K562 (cell line): ENCODE data around the gene RFT1. TPM values are rescaled to one million over a fixed set of nuclear protein-coding genes. Genes with fewer than 3 reads are reported as not detected.

Source experiments
- ATAC-seq: fragments of 200-7000 bp; cut with Tn5 transposase; 3 replicates; pipeline ENCODE4 v1.9.1; 2020; ENCODE audit warnings: moderate library complexity
- BruUV-seq: library from RNA; stranded (reverse); fragments of 400-500 nt; replicated peaks from 2 replicates; lab custom pipeline; 2021; lab: Mats Ljungman, UMichigan
- CTCF ChIA-PET: fragments of 300-600 bp; formaldehyde crosslinking; extraction: SDS; loops from one replicate; lab custom pipeline; 2021; ENCODE audit warnings: low intra/inter-chr PET ratio; lab: Yijun Ruan, JAX
- POLR2A ChIA-PET: fragments of 300-600, 350-650 bp; sonication (Branson Sonifier 250); formaldehyde crosslinking; extraction: SDS; loops from one replicate; lab custom pipeline; 2021; ENCODE audit warnings: antibody characterized with exemption, inconsistent platforms; lab: Yijun Ruan, JAX
- DNase-seq, 4 experiments: peaks; one replicate each; pipeline versions ENCODE4 v3.0.0 to v3.0.0-alpha.2; 2011 to 2018; ENCODE audit warnings: low spot score in 3 of 4, mixed read lengths in 3 of 4; ENCODE audit errors: extremely low read depth in 1 of 4
- FAIRE-seq: peaks from 2 replicates; lab custom pipeline; 2011; peaks lifted over from hg19 to GRCh38; lab: Jason Lieb, UNC
- H2AFZ ChIP-seq: 2 replicates; pipeline ENCODE4 v1.6.0; 2011; ENCODE audit warnings: low read depth, low read length, control low read depth, inconsistent platforms
- H3K27ac ChIP-seq: fragments of 200-600 bp; 3 replicates; pipeline ENCODE4 v1.8.0; 2011; ENCODE audit warnings: low read depth, mild to moderate bottlenecking, control low read depth, inconsistent platforms, low read length, moderate library complexity, mixed read lengths; ENCODE audit errors: extremely low read depth
- H3K27me3 ChIP-seq, 2 experiments: fragments of 300-600 bp in 1 of 2; 2 replicates in 1 of 2; 3 replicates in 1 of 2; pipeline versions ENCODE4 v1.6.0 to v1.8.0; 2011; ENCODE audit warnings: inconsistent platforms in 2 of 2, low read length in 2 of 2, mild to moderate bottlenecking in 1 of 2, mixed read lengths in 1 of 2, moderate library complexity in 1 of 2; ENCODE audit not compliant: control insufficient read depth in 2 of 2, insufficient read depth in 2 of 2
- H3K36me3 ChIP-seq: fragments of 300-600 bp; 3 replicates; pipeline ENCODE4 v1.8.0; 2011; ENCODE audit warnings: mild to moderate bottlenecking, low read length, inconsistent platforms; ENCODE audit not compliant: control insufficient read depth, insufficient read depth
- H3K4me1 ChIP-seq, 2 experiments: fragments of 200-600 bp in 1 of 2; replicated peaks in 1 of 2; 2 replicates in 1 of 2; 3 replicates in 1 of 2; pipeline versions ENCODE4 v1.5.1 to v1.8.0; 2011; ENCODE audit warnings: inconsistent platforms in 2 of 2, low read length in 2 of 2, mild to moderate bottlenecking in 1 of 2, mixed read lengths in 1 of 2, moderate library complexity in 1 of 2; ENCODE audit not compliant: control insufficient read depth in 2 of 2, insufficient read depth in 2 of 2
- H3K4me2 ChIP-seq: 2 replicates; pipeline ENCODE4 v1.6.1; 2011; ENCODE audit warnings: low read length, control low read depth, inconsistent platforms, mixed read lengths; ENCODE audit not compliant: insufficient read depth
- H3K4me3 ChIP-seq: fragments of 200-600 bp; sonication (generic), shearing (Covaris generic); 2 replicates; pipeline ENCODE4 v1.5.1; 2016; ENCODE audit warnings: control low read depth, inconsistent platforms
- H3K79me2 ChIP-seq: fragments of 200-600 bp; 3 replicates; pipeline ENCODE4 v1.8.0; 2011; ENCODE audit warnings: low read length, inconsistent platforms; ENCODE audit not compliant: control insufficient read depth, insufficient read depth
- H3K9ac ChIP-seq, 2 experiments: 2 replicates each; pipeline versions ENCODE4 v1.6.0 to v1.6.1; 2011; ENCODE audit warnings: low read depth in 2 of 2, low read length in 2 of 2, control low read depth in 1 of 2, inconsistent platforms in 1 of 2, mild to moderate bottlenecking in 1 of 2, mixed read lengths in 1 of 2; ENCODE audit not compliant: insufficient read depth in 1 of 2
- H3K9me1 ChIP-seq: one replicate; pipeline ENCODE4 v1.6.0; 2011; ENCODE audit warnings: inconsistent platforms, mild to moderate bottlenecking, low read length, moderate library complexity; ENCODE audit not compliant: control insufficient read depth, insufficient read depth
- H3K9me3 ChIP-seq: replicated peaks from 2 replicates; pipeline ENCODE4 v1.5.1; 2011; ENCODE audit warnings: low read depth, low read length, inconsistent platforms; ENCODE audit not compliant: control insufficient read depth, insufficient read depth
- H4K20me1 ChIP-seq: replicated peaks from 2 replicates; pipeline ENCODE4 v1.6.1; 2011; ENCODE audit warnings: low read length, inconsistent platforms, mixed read lengths; ENCODE audit not compliant: control insufficient read depth, insufficient read depth
- CHD4 ChIP-seq: fragments of 200-600 bp; sonication (generic); IDR thresholded peaks from 3 replicates; pipeline ENCODE4 v1.6.1; 2012; ENCODE audit warnings: low read depth, mild to moderate bottlenecking, mixed read lengths, low read length, inconsistent platforms; ENCODE audit not compliant: insufficient read depth, insufficient replicate concordance, poor library complexity, severe bottlenecking
- MCM3 ChIP-seq: fragments of 450-650 bp; IDR thresholded peaks from 2 replicates; pipeline ENCODE4 v1.6.1; 2016
- NCOA4 ChIP-seq: fragments of 450-650 bp; IDR thresholded peaks from 2 replicates; pipeline ENCODE4 v1.6.1; 2018; ENCODE audit warnings: mild to moderate bottlenecking; ENCODE audit not compliant: partially characterized antibody
- NFXL1 ChIP-seq: fragments of 450-650 bp; formaldehyde crosslinking; IDR thresholded peaks from 2 replicates; pipeline ENCODE4 v1.4.0; 2021; ENCODE audit warnings: mild to moderate bottlenecking
- PTTG1 ChIP-seq: fragments of 450-650 bp; IDR thresholded peaks from 2 replicates; pipeline ENCODE4 v1.6.1; 2016; ENCODE audit warnings: low read depth, mild to moderate bottlenecking, missing genetic modification characterization, missing compliant biosample characterization
- SOX6 ChIP-seq: fragments of 450-650 bp; IDR thresholded peaks from 2 replicates; pipeline ENCODE4 v1.6.1; 2014; ENCODE audit warnings: mild to moderate bottlenecking
- ZNF124 ChIP-seq: sonication (generic); formaldehyde crosslinking; IDR thresholded peaks from 2 replicates; pipeline ENCODE4 v1.8.1; 2022; ENCODE audit warnings: missing genetic modification reagents
- ZNF274 ChIP-seq: IDR thresholded peaks from 2 replicates; pipeline ENCODE4 v1.6.1; 2011; ENCODE audit warnings: low read depth, mild to moderate bottlenecking, low read length, moderate library complexity, borderline replicate concordance
- ZNF583 ChIP-seq: fragments of 250-450 bp; sonication (Bioruptor Pico); IDR thresholded peaks from 2 replicates; pipeline ENCODE4 v1.4.0; 2020
- ZNF785 ChIP-seq: fragments of 250-450 bp; sonication (Bioruptor Pico); IDR thresholded peaks from 2 replicates; pipeline ENCODE4 v1.4.0; 2020; ENCODE audit warnings: mild to moderate bottlenecking
- WGBS: fragments of 100-300 bp; shearing (Covaris generic); methylation state at CpG from one replicate; pipeline ENCODE4 v1.1.6; 2016; ENCODE audit warnings: low coverage, mixed read lengths; ENCODE audit not compliant: insufficient coverage; ENCODE audit errors: missing lambda C conversion rate; 5-methylcytosine and 5-hydroxymethylcytosine counted together
- in situ Hi-C: fragments of 300-500 bp; cut with MboI; formaldehyde crosslinking; loops from 4 replicates; pipeline ENCODE4 v1.15.0; 2018; ENCODE audit warnings: inconsistent platforms, mixed read lengths
- intact Hi-C: fragments of 100-400 bp; cut with micrococcal nuclease; formaldehyde crosslinking; loops from 2 replicates; pipeline ENCODE4 v1.14.2; 2022
- polyA plus RNA-seq, 8 experiments: library from polyadenylated mRNA; depleted of rRNA in 4 of 8; stranded (reverse) in 5 of 8; unstranded in 3 of 8; fragments of >200 nt; fragmentation: Nextera tagmentation in 2 of 8; fragmentation: Illumina TruSeq in 1 of 8; extraction: Ambion mirVana in 2 of 8; extraction: Trizol in 1 of 8; gene quantifications; 2 replicates each; pipeline versions ENCODE4 v1.2.1 to v1.2.3, GENCODE V29; 2011 to 2014; ENCODE audit warnings: inconsistent platforms in 1 of 8, missing spikeins in 1 of 8
- total RNA-seq, 7 experiments: library from RNA; depleted of rRNA in 6 of 7; stranded (reverse); fragments of >200 nt in 6 of 7; fragmentation: Illumina TruSeq in 2 of 7; extraction: Trizol in 2 of 7; gene quantifications; 2 replicates each; pipeline versions ENCODE4 v1.2.1 to v1.2.3, GENCODE V29; 2011 to 2021; ENCODE audit warnings: low replicate concordance in 1 of 7

The RFT1 gene
- total and polyA plus RNA-seq, 9 of the 15 experiments (the other 6 are each of a cell fraction or from before 2014, with no cell fraction given), result 4.4 to 23.8 (median 8.9) TPM

DNA sequence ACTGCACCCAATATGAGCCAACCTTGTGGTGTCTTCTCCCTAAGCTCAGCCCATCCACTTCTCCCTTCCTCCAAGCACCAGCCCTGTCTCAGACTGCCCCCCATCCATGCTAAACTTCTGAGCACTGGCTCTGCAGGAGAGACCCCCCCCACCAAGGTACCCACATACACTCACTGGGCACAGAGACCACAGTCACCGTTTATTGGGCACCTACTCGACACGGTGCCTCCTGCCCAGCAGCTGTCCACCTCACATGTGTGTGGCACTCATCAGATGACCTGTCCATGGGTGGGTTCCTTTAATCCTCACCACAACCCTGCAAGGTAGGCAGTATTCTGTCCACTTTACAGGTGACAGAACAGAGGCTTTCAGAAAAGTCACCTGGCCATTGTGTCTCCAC lies 62.1 kb downstream of the RFT1 start:
- BruUV-seq, result no TSS peak
- WGBS, result 34% methylated on average over 3 of the region's 3 CpGs
- POLR2A ChIA-PET, result no interaction called here
- in situ Hi-C loops (no loop called here), intact Hi-C loops (no loop called here)
- Histone ChIP-seq H3K4me3 (no peak overlapping the region), H3K36me3 (no peaks in the 10 kb centered on the region), H3K79me2 (no peaks in the 10 kb centered on the region), H3K27me3 (no peaks in the 10 kb centered on the region), H3K4me2 (no peak overlapping the region), H3K27ac (no peak overlapping the region), H4K20me1 (no peaks in the 10 kb centered on the region), H3K9ac (peak overlapping the region in 1 of 2 experiments; percentile 14; a peak in 1 of 4 replicates), H3K9me1 (no peaks in the 10 kb centered on the region), H2AFZ (no peak overlapping the region), H3K4me1 (peaks cover 14 to 16% of the 10 kb centered on the region in 2 experiments; a peak in 4 of 5 replicates), H3K9me3 (no peaks in the 10 kb centered on the region)
- CTCF ChIA-PET, result no interaction called here
- DNase-seq, result no peak
- TF ChIP-seq NCOA4 (no peak), PTTG1 (tag) (no peak), NFXL1 (CRISPR knock-in tag) (no peak), ZNF785 (CRISPR knock-in tag) (no peak), SOX6 (no peak), CHD4 (no peak), ZNF274 (no peak), MCM3 (no peak), ZNF124 (CRISPR knock-in tag) (no peak), ZNF583 (CRISPR knock-in tag) (no peak)
- FAIRE-seq, result no peak
- ATAC-seq, result no peak
